DND-41 (cell line): ENCODE data around the gene NRDE2.

Experiments
- ATAC-seq: fragments of 200-7000 bp; cut with Tn5 transposase; 3 replicates; pipeline ENCODE4 v1.9.1; 2021; ENCODE audit warnings: low read depth; ENCODE audit not compliant: insufficient read depth
- DNase-seq: peaks from one replicate; pipeline ENCODE4 v3.0.0-alpha.2; 2020
- H2AFZ ChIP-seq: 2 replicates; pipeline ENCODE4 v1.6.0; 2012; ENCODE audit warnings: low read depth, low read length
- H3K27ac ChIP-seq: 2 replicates; pipeline ENCODE4 v1.5.1; 2012; ENCODE audit warnings: low read length, inconsistent platforms
- H3K27me3 ChIP-seq: fragments of 200-600 bp; sonication (generic); 2 replicates; pipeline ENCODE4 v1.6.0; 2012; ENCODE audit warnings: low read length, mild to moderate bottlenecking, inconsistent platforms; ENCODE audit not compliant: insufficient read depth, poor library complexity
- H3K36me3 ChIP-seq: 2 replicates; pipeline ENCODE4 v1.5.1; 2012; ENCODE audit warnings: low read length, inconsistent platforms; ENCODE audit not compliant: insufficient read depth
- H3K4me1 ChIP-seq: 2 replicates; pipeline ENCODE4 v1.5.1; 2012; ENCODE audit warnings: mild to moderate bottlenecking, low read length; ENCODE audit not compliant: insufficient read depth
- H3K4me2 ChIP-seq: 2 replicates; pipeline ENCODE4 v1.6.0; 2012; ENCODE audit warnings: mild to moderate bottlenecking, moderate library complexity, low read length, inconsistent platforms; ENCODE audit not compliant: insufficient read depth
- H3K4me3 ChIP-seq, 2 experiments: fragments of 200-600 bp in 1 of 2; shearing (Covaris generic) in 1 of 2; 2 replicates each; pipeline ENCODE4 v1.5.1; 2012 to 2016; ENCODE audit warnings: inconsistent platforms in 2 of 2, low read length in 2 of 2, mild to moderate bottlenecking in 2 of 2, low read depth in 1 of 2, moderate library complexity in 1 of 2
- H3K79me2 ChIP-seq: 2 replicates; pipeline ENCODE4 v1.6.0; 2012; ENCODE audit warnings: low read length, inconsistent platforms; ENCODE audit not compliant: insufficient read depth
- H3K9ac ChIP-seq: 2 replicates; pipeline ENCODE4 v1.6.0; 2012; ENCODE audit warnings: low read depth, mild to moderate bottlenecking, inconsistent platforms, low read length, moderate library complexity
- H3K9me3 ChIP-seq: 2 replicates; pipeline ENCODE4 v1.5.1; 2012; ENCODE audit warnings: low read length, moderate library complexity, mild to moderate bottlenecking, inconsistent platforms; ENCODE audit not compliant: insufficient read depth, severe bottlenecking
- H4K20me1 ChIP-seq: 2 replicates; pipeline ENCODE4 v1.6.0; 2012; ENCODE audit warnings: low read length; ENCODE audit not compliant: insufficient read depth
- CTCF ChIP-seq: IDR thresholded peaks from 2 replicates; pipeline ENCODE4 v1.5.1; 2012; ENCODE audit warnings: borderline replicate concordance, low read length, moderate library complexity, mild to moderate bottlenecking; ENCODE audit not compliant: poor library complexity, severe bottlenecking; ENCODE audit errors: extremely low read depth
- EZH2 ChIP-seq: IDR thresholded peaks from 3 replicates; pipeline ENCODE4 v1.6.1; 2012; ENCODE audit warnings: borderline replicate concordance, low read depth, mild to moderate bottlenecking, moderate library complexity, low read length, inconsistent platforms; ENCODE audit not compliant: severe bottlenecking

Gene NRDE2

GRCh38 chr14:90331497-90332270 lies at the start of gene NRDE2:
NRDE2 (minus strand) TSS chr14:90331941; CDS start chr14:90331904, 37 bp downstream.
- Histone ChIP-seq H3K79me2 (peaks cover 46% of the 10 kb centered on the region), H2AFZ (peak within 1 kb of the TSS; percentile 88), H3K27me3 (peaks cover 6% of the 10 kb centered on the region), H3K4me1 (peaks cover 29% of the 10 kb centered on the region), H3K4me3 (peak within 1 kb of the TSS; percentile 70 to 89), H3K27ac (peak within 1 kb of the TSS; percentile 81), H4K20me1 (peaks cover 3% of the 10 kb centered on the region; the same call in 1 of the 2 replicates), H3K36me3 (no peaks in the 10 kb centered on the region; the same call in 1 of the 2 replicates), H3K9me3 (no peaks in the 10 kb centered on the region), H3K9ac (peak within 1 kb of the TSS; percentile 62), H3K4me2 (peak within 1 kb of the TSS; percentile 87)
- DNase-seq (peak; percentile 98), ATAC-seq (peak; percentile 93)
- no peak for TF ChIP-seq EZH2
- no peak for TF ChIP-seq CTCF

DNA sequence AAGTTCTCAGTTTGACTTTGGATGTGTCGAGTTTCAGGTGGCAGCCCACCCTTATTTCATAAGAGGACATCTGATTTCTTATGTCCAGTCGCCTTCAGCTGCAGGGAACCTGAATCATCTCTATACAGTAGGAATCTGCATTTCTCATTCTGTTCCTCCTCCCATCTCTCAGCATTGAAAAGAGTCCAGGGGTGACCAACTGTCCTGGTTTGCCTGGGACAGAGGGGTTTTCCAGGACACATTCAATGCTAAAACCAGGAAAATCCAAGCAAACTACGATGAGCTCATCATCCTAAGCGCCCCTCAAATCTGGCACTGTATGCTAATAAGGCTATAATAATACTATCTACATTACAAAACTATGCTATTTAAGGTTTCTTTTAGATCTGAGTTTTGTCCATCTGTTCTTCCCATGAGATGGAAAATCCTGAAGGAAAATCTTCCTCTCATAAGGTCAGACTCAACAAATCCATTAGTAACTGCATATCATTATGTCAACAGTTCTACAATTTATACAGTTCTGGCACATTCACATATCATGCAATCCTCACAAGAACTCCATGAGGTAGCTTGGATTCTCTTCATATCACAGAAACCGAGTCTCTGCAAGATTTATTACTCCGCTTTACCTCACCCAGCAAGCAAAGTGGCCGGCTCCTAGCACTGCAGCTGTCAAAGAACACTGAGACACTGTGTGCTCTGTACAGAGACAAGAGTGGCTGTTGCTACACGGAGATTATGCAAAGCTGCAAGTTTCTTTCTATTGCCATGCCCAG lies 49.5 kb upstream of the NRDE2 start:
- peaks cover 32% of the 10 kb centered on the region for H3K4me1 ChIP-seq
- H3K4me2 ChIP-seq: no peak overlapping the region
- DNase-seq: no peak

GRCh38 chr14:90379106-90379505 lies 47.4 kb upstream of the NRDE2 start:
- no peak overlapping the region for H2AFZ ChIP-seq
- no peaks in the 10 kb centered on the region for H3K27me3 ChIP-seq

More for the DNA sequence above, 49.5 kb upstream of the NRDE2 start:
- TF ChIP-seq CTCF (no peak), EZH2 (no peak)
- Histone ChIP-seq H3K9me3 (no peaks in the 10 kb centered on the region), H3K27me3 (no peaks in the 10 kb centered on the region), H3K79me2 (no peaks in the 10 kb centered on the region), H3K36me3 (no peaks in the 10 kb centered on the region), H4K20me1 (no peaks in the 10 kb centered on the region), H3K9ac (no peak overlapping the region), H3K4me3 (no peak overlapping the region), H2AFZ (no peak overlapping the region), H3K27ac (no peak overlapping the region)
- ATAC-seq: no peak

More at GRCh38 chr14:90379106-90379505, 47.4 kb upstream of the NRDE2 start:
- Histone ChIP-seq H3K4me2 (no peak overlapping the region), H3K4me1 (peaks cover 16% of the 10 kb centered on the region), H3K79me2 (no peaks in the 10 kb centered on the region), H3K9me3 (no peaks in the 10 kb centered on the region), H3K36me3 (no peaks in the 10 kb centered on the region), H3K9ac (no peak overlapping the region), H3K4me3 (no peak overlapping the region), H3K27ac (no peak overlapping the region), H4K20me1 (no peaks in the 10 kb centered on the region)
- TF ChIP-seq EZH2 (no peak), CTCF (no peak)
- no peak for ATAC-seq
- no peak for DNase-seq
